GM04504 (cell line): Measurements from ENCODE around the gene AP3D1.

Source experiments
- DNase-seq: peaks from one replicate; pipeline ENCODE4 v3.0.0-alpha.2; 2012; ENCODE audit warnings: low read depth

The AP3D1 gene

DNA sequence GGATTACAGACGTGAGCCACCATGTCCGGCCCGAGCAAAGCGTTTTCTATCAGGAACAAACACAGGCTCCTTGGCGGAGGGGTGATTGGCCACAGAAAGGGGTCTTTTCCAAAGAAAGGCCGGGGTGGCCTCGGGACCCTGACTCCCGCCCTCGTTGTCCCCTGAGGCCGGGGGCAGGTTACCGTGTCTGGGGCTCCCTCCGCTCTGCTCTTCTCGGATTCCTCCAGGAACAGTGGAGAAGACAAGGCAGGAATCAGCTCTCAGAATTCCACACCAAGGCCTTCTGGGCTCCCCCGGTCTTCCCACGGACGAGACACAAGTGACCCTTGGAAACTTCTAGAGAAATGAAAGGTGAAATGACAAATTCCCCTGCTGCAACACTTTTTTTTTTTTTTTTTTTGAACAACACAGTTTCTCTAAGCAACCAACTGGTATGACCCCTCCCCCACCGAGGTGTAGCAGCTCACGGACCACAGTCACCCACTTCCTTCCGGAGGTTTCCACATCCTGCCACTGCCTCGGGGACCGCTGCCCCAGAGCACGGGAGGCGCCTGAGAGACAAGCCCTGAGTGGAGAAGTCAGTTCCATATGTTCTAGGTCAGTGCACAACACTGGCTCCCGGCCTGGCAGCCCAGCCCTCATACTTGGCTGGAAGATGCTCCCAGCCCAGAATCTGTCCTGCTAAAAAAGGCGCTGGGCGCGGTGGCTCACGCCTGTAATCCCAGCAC lies 66.2 kb downstream of the AP3D1 start:
- DNase-seq: no peak

DNA sequence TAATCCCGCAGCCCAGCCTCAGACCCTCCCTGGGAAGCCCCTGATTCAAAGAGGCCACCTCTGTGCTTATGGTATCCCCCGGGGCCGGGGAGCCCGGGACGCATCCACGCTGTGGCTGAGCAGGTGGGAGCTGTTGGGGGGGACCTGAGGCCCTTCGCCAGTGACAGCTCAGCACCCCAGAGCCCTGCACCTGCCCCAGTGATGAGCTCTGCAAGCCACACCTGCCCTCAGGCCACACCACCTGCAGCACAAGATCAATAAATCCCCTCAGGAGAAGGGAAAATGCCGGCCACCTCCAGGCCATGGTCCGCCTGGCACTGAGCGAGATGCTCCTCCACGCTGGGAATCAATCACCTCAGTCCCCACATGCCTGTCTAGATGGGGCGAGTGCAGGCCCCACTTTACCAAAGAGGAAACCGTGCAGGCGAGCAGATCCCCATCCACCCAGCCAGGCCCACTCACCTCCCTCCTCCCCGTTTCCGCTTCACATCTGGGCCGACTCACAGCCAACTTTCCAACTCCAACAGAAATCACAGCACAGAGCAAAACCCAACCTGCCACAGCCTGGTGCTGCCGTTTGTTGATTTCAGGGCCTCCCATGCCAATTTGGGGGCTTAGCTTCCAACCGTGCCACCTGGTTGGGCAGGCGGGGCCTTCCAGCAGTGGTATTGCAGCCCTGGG lies 68.1 kb downstream of the AP3D1 start:
- no peak for DNase-seq

DNA sequence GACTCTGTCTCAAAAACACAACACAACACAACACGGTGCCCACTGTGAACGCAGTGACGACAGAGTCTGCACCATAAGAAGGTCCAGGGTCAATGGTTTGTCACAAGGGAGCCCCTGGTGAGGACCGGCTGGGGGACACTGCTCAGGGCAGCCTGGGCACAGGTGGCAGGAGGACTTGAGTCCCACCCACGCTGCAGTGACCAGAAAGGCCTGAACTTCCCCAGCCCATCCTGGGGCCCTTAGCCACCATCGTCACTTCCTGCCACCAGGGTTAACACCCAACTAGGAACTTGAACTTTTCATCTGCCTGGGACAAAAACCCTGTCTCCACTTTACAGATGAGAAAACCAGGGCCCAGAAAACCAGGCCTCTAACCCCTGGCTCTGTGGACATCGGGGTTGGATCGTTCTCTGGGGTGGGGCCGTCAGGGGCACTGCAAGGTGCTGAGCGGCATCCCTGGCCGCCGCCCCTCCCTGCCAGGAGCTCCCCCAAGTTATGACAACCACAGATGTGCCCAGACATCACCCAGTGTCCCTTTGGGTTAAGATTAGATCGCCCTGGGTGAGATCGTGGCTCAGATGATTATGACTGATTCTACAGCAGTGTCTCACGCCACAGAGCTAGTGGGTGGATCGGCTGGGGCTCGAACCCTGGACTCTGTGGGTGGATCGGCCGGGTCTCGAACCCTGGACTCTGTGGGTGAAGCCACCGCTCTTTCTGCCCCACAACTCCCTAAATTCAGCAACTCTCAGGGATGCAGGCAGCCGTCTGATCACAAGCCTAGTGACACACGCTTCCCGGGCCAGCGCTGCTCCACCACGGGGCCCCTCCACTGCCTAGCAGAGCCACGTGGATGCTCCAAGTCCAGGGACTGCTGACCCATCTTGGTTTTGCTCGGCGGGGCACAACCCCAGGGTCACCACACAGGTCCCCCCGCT lies 69.2 kb downstream of the AP3D1 start:
- DNase-seq: no peak

DNA sequence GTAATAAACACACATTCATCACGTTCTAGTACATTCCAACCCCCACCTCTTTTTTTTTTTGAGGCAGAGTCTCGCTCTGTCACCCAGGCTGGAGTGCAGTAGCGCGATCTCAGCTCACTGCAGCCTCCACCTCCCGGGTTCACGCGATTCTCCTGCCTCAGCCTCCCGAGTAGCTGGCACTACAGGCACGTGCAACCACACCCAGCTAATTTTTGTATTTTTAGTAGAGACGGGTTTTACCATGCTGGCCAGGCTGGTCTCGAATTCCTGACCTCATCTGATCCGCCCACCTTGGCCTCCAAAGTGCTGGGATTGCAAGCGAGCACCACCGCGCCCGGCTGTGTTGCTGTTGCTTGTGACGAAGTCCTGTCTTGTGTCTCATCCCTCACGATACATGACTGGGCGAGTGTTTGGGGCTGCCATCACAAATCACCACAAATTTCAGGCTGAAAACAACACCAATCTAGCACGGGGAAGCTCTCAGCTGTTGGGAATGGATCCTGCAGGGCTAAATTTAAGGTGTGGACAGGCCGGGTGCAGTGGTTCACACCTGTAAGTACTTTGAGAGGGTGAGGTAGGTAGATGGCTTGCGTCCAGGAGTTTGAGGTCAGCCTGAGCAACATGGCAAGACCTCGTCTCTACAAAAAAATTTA lies 70.9 kb downstream of the AP3D1 start:
- DNase-seq: no peak

DNA sequence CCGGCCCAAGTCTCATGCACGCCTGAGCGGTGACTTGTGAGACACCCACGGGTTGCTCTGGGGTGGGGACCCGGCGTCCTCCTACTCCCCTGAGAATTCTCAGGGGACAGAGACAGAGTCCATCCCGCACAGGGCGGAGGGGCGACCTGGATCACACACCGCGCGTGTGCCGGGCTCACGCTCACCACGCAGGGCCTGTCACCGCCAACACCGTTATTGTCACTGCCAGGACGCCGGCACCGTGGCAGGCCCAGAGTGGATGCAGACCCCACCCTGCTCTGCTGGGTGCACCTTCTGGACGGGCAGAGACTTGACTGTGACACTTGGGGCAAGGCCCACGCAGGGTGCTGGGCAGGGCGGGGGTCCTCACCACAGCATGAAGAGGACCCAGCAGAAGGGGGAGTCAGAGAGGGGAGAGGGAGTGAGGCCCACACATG lies 71.5 kb downstream of the AP3D1 start:
- no peak for DNase-seq

DNA sequence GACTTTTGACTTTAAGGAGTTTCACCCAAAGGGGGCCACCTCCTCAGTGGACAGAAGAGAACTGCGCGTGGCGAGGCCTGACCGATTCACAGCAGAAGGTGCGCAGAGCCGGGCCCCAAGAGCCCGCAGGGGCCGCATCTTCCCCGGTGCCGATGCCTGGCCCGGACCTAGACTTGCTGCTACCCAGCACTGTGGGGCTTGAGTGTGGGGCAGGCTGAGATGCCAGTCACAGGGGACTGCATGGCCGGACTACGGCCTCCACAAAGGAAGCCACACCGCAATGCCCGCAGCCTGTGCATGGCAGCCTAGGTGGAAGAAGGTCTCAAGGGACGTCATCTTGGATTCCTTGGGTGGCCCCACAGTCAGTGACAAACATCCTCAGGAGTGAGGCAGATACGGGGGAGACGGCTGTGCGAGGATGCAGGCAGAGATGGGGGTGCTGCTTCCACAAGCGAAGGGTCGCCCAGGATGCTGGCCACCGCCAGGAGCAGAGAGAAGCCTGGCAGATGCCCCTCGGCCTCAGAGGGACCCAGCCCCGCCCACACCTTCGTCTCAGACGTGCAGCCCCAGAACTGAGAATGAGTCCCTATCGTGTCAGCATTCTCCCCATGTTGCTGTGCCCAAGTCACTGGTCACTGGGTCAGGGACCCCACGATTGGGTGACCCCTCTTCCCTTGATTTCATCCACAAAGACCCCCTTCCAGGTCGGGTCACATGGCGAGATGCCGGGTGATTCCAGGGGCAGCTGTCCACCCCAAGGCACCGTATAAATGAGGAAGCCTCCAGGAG lies 72.1 kb downstream of the AP3D1 start:
- no peak for DNase-seq

DNA sequence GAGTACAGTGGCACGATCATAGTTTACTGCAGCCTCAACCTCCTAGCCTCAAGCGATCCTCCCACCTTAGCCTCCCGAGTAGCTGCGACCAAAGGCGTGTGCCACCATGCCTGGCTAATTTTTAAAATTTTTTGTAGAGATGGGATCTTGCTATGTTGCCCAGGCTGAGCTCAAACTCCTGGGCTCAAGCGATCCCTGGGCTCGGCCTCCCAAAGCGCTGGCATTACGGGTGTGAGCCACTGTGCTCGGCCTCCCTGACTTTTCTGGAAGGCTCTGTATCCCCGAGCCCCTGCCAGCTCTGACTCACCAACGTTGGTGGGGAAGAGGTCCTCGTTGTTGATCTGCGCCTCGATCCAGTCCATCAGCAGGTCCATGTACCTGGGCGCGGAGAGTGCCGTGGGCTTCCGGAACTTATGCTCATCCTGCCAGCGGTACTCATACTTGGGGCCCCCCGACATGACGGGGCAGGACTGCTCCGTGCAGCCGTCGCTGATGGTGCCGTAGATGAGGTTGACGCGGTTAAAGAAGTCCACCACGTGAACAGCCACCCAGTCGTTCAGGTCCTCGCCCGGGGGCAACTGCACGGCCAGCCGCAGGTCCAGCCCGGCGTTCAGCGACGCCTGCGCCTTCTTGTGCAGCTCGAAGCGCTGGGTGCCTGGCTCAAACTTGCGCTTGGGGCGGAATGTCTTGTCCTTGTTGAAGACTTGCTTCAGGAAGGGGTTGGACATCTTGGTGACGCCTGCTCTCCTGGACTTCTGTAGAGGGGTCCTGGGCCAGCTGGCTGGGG lies 73.3 kb downstream of the AP3D1 start:
- DNase-seq: no peak

DNA sequence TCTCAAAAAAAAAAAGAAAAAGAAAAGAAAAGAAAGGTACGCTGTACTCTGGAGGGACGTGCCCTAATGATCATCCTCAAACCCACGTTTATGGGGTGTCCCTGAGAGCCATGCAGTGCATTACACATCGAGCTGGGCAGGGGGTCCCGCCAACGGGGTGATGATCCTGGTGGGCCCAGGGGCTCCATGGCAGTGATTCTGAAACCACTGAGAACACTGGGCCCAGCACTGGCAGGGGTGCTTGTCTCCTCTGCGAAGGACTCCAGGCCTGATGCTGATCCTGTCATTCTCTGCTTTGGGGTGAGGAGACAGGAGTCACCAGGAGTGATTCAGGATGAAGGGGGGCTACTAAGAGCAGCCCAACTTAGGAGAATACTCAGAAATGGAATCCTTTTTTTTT lies 74.0 kb downstream of the AP3D1 start:
- no peak for DNase-seq

DNA sequence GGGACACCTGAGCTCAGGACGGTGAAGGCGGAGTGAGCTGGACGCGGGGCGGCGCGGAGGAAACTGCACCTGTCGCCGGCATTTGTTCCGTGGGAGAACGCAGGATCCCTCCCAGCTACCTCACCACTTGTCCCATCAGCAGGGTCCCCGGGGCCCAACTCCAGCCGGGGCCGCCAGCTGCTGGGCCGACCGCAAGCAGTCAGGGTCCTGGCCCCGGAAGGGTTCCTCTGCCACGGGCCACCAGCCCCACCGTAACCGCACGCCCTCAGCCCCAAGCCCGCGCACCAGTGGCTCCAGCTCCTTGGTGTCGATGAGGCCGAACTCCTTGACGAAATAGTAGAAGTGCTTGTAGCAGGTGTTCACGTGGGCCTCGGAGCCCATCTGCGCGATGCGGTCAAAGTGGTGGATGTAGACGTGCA lies 74.8 kb downstream of the AP3D1 start:
- DNase-seq: no peak

DNA sequence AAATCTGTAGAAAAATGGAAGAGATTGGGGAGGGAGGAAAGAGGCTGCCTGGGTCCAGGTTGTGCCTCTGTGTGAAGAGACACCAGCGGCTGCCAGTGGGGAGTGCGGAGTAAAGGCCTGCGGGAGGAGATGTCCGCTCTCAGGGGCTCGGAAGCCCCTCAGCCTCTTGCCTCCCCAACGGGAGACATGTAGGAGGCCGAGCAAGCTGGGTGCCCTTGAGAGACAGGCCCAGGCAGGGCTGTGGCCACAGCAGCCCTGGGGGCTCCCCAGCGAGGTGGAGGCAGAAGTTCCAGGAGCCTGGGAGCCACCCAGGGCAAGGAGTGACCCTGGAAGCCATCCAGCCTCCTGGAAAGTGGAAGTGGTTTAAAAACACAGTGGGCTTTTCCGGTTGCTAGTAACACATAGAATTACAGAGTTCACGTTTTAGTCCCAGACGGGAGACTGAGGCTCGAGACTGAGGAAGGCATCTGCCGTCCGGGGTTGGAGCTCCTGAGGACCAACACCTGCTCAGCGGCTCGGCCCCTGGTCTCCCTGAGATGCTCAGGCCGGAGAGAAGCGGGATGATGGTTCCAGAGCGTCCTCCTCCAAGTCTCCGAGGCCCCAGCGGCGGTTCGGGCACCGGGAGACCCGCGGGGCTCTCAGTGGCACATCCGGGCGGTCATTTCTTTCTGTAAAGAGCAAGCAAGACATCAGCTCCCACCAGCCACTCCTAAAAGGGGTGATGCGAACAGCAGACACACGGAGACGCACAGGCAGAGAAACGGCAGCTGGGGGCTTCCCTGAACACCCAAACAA lies 78.4 kb downstream of the AP3D1 start:
- no peak for DNase-seq

DNA sequence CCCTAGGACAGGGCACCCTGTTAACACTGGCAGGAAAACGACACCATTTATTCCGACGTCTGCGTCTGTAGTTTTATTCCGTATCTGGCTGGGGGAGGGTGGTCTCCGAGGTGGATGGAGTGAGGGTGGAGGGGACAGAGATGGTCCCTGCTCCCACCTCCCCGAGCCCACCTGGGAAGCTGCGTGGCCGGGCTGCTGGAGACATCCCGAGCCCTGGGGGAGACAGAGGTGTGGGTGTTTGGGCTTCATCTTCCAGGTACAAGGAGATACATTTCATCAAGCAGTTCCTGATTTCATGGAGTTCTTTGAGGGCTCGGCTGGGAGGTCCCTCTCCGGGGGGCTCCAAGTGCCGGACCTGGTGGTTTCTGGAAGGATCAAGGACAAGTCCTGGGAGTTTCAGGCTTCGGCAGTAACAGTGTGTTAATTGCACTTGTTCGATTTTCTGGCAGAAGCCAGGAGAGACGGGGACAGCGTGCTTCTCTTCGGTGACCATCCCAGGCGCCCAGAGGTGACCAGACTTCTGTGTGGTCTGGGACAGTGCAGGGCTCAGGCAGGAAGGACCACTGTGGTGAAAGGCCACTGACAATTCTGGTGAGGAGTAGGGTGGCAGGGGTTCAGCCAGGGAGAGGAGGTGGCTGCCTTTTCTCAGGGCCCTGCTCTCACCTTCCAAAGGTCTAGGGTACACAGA lies 80.2 kb downstream of the AP3D1 start:
- no peak for DNase-seq

DNA sequence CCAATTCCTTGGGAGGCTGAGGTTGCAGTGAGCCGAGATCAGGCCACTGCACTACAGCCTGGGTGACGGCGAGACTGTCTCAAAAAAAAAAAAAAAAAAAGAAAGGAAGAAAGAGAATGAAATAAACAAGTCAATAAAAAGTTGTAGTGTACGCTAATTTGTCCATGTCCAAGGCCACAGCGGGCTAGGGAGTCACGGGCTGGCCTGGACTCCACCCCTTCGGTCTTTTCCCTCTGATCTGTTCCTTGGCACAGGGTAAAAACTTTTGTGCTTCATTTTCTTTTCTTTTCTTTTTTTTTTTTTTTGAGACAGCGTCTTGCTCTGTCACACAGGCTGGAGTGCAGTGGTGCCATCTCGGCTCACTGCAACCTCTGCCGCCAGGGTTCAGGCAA lies 80.9 kb downstream of the AP3D1 start:
- no peak for DNase-seq

DNA sequence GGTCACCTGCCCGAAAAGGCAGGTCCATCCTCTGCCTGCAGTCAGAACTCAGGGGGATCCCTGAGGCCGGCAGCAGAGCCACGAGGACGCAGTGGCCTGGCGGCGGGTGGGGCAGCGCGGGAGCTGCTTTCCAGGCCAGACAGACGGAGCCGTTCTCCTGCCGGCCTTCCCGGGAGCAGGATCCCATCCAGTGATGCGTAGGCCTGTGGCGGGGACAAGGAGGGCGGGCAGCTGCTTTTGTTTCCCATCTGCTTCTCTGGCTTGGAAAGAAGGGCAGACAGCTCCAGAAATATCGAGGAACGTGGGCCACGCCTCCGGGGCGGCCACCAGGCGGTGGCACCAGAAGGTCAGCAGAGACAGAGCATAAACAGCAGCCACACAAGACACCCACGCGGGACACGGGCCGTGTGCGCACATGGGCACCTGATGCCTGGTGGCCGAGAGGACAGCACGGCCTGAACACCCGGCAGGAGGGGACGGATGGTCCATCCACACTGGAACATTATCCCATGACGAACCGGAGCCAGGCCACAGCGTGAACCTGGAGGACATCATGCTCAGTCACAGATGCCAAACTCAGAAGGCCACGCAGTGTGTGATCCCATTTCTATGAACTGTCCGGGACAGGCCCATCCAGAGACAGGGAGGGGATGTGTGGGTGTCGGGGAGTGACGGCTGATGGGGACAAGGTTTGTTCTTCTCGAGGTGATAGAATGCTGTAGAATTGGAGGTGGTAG lies 86.4 kb downstream of the AP3D1 start:
- DNase-seq: no peak

DNA sequence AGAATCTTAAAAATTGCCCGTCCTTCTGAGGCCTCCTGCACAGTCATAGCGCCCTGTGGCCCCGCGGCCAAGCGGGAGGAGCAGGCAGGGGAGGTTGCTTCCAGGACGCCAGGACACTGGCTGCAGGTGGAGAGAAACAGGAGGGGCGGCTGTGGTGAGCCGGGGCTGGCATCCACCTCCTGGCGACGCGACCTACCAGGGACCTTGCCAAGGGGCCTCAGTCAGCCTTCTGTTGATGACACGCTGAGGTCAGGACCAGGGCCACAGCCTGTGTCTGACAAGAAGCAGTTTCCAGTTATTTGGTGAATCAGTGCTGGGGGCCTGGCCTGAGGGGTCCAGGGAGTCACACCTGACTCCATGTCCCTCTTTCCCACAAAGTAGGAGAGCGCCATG lies 87.0 kb downstream of the AP3D1 start:
- DNase-seq: no peak

DNA sequence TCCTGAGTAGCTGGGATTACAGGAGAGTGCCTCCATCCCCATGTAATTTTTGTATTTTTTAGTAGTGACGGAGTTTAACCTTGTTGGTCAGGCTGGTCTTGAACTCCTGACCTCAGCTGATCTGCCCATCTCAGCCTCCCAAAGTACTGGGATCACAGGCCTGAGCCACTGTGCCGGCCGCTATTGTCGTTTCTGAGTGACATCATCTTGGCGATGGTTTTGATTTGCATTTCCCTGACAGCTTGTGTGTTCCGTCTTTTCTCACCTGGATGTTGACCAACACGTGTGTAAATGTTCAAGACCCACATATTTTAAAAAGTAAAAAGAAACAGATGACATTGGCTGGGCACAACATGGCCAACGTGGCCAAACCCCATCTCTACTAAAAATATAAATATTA lies 87.5 kb downstream of the AP3D1 start:
- DNase-seq: no peak

DNA sequence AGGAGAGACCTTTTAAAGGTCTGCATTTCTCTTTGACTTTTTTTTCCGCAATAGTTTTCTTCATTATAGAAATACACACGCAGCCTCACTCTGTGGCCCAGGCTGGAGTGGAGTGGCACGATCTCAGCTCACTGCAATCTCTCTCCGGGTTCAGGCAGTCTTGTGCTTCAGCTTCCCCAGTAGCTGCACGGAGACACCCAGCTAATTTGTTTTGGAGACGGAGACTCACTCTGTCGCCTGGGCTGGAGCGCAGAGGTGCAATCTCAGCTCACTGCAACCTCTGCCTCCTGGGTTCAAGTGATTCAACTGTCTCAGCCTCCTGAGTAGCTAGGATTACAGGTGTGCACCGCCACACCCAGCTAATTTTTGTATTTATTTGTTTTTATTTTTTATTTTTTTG lies 88.6 kb downstream of the AP3D1 start:
- DNase-seq: no peak

DNA sequence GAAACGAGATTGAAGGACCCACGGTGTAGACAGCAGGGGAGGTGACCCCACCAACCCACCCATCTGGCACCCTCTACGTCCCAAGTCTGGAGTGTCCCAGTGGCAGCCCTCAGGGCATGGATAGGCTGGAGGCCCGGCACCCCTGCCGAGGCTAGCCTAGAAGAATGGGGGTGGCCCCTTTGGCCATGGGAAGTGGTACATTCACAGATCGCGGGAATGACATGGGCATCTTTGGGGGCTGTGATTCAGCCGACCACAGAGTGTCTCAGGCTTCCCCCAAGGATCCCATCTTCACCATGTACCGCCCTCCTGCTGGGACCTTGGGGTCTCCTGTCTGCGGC lies 89.0 kb downstream of the AP3D1 start:
- no peak for DNase-seq
